Left lung (tissue), 14 donors: ENCODE measurements around the gene PNMA1. TPM values are rescaled to one million over a fixed set of nuclear protein-coding genes. Genes with fewer than 3 reads are reported as not detected.

Experiments
- ATAC-seq: fragments of 200-7000 bp; cut with Tn5 transposase; one replicate; pipeline ENCODE4 v1.9.1; 2020; ENCODE audit warnings: moderate library complexity
- DNase-seq, 4 donors: peaks; one replicate each; pipeline ENCODE4 v3.0.0-alpha.2; 2013 to 2020
- H3K27ac ChIP-seq, 2 donors: fragments of 200-600 bp; sonication (generic) in 1 of 2; one replicate each; pipeline versions ENCODE4 v1.5.0 to v1.8.0; 2020 to 2021
- H3K27me3 ChIP-seq, 2 donors: fragments of 200-600 bp; sonication (generic) in 1 of 2; one replicate each; pipeline versions ENCODE4 v1.5.0 to v1.8.0; 2020 to 2021
- H3K36me3 ChIP-seq, 2 donors: fragments of 200-600 bp; sonication (generic) in 1 of 2; one replicate each; pipeline versions ENCODE4 v1.5.0 to v1.8.0; 2020 to 2021
- H3K4me1 ChIP-seq, 2 donors: fragments of 200-600 bp; one replicate each; pipeline ENCODE4 v1.8.0; 2021
- H3K4me3 ChIP-seq, 2 donors: fragments of 200-600 bp; sonication (generic) in 1 of 2; one replicate each; pipeline versions ENCODE4 v1.5.0 to v1.8.0; 2020 to 2021; ENCODE audit warnings: mild to moderate bottlenecking in 1 of 2
- H3K9me3 ChIP-seq, 2 donors: fragments of 200-600 bp; sonication (generic) in 1 of 2; one replicate each; pipeline versions ENCODE4 v1.5.0 to v1.8.0; 2020 to 2021
- intact Hi-C, 2 donors: fragments of 100-400 bp; cut with DNase I; formaldehyde crosslinking; loops; one replicate each; pipeline versions ENCODE4 v1.11.2 to v1.14.2; 2022
- long read RNA-seq, 12 donors: library from polyadenylated mRNA in 2 of 12; unstranded in 2 of 12; transcript quantifications; one replicate each; pipeline ENCODE4 v2.0.0 and lab custom pipeline, GENCODE V29; 2019 to 2026
- polyA plus RNA-seq, 6 donors: library from polyadenylated mRNA; unstranded; fragments of 120-200 nt; gene quantifications; one replicate each; pipeline ENCODE4 v1.2.1, GENCODE V29; 2013; ENCODE audit not compliant: insufficient read length in 6 of 6
- total RNA-seq, 2 donors: library from RNA; stranded (reverse); fragmentation: NEBNext Ultra II Directional; extraction: Animal tissue kit (Norgen Biotek cat#: 25700); gene quantifications; one replicate each; pipeline ENCODE4 v1.2.1, GENCODE V29; 2021
- TF ChIP-seq, protein P1 (sequence below), 2 donors: fragments of 200-600 bp; sonication (generic) in 1 of 2; IDR thresholded peaks; one replicate each; pipeline versions ENCODE4 v1.5.0 to v1.8.0; 2021; ENCODE audit warnings: antibody characterized with exemption in 2 of 2
- donor health status: DM: no; HTN: yes; CAD: no.
- donor health status: DM: no; HTN: no; CAD: no.

Gene PNMA1, protein sequence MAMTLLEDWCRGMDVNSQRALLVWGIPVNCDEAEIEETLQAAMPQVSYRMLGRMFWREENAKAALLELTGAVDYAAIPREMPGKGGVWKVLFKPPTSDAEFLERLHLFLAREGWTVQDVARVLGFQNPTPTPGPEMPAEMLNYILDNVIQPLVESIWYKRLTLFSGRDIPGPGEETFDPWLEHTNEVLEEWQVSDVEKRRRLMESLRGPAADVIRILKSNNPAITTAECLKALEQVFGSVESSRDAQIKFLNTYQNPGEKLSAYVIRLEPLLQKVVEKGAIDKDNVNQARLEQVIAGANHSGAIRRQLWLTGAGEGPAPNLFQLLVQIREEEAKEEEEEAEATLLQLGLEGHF
- total RNA-seq: 10 to 100 TPM; 30.8 to 32.4 TPM
- 10 to 100 TPM; 43.8 to 56.3 (median 49.3) TPM for polyA plus RNA-seq
- long read RNA-seq, donor 1, transcript PNMA1-201 (1 exons, 2,590 nt): major isoform, 80 of 80 reads
- long read RNA-seq, donor 1, partial matches to known transcripts: 0 of 80 reads
- long read RNA-seq, donor 1, other reads (novel, unspliced or antisense): 0 of 80 reads
- long read RNA-seq, donor 2, transcript PNMA1-201 (1 exons, 2,590 nt): major isoform, 92 of 92 reads
- long read RNA-seq, donor 2, partial matches to known transcripts: 0 of 92 reads
- long read RNA-seq, donor 2, other reads (novel, unspliced or antisense): 0 of 92 reads
- long read RNA-seq, donor 3, transcript PNMA1-201 (1 exons, 2,590 nt): major isoform, 29 of 29 reads
- long read RNA-seq, donor 3, partial matches to known transcripts: 0 of 29 reads
- long read RNA-seq, donor 3, other reads (novel, unspliced or antisense): 0 of 29 reads
- long read RNA-seq, donor 4, partial matches to known transcripts: 0 of 1 reads
- long read RNA-seq, donor 4, other reads (novel, unspliced or antisense): 0 of 1 reads
- long read RNA-seq, donor 5, transcript PNMA1-201 (1 exons, 2,590 nt): major isoform, 54 of 54 reads
- long read RNA-seq, donor 5, partial matches to known transcripts: 0 of 54 reads
- long read RNA-seq, donor 5, other reads (novel, unspliced or antisense): 0 of 54 reads
- long read RNA-seq, donor 6, transcript PNMA1-201 (1 exons, 2,590 nt): major isoform, 49 of 49 reads
- long read RNA-seq, donor 6, partial matches to known transcripts: 0 of 49 reads
- long read RNA-seq, donor 6, other reads (novel, unspliced or antisense): 0 of 49 reads
- long read RNA-seq, donor 7, transcript PNMA1-201 (1 exons, 2,590 nt): major isoform, 23 of 23 reads
- long read RNA-seq, donor 7, partial matches to known transcripts: 0 of 23 reads
- long read RNA-seq, donor 7, other reads (novel, unspliced or antisense): 0 of 23 reads
- long read RNA-seq, donor 8, transcript PNMA1-201 (1 exons, 2,590 nt): major isoform, 59 of 59 reads
- long read RNA-seq, donor 8, partial matches to known transcripts: 0 of 59 reads
- long read RNA-seq, donor 8, other reads (novel, unspliced or antisense): 0 of 59 reads
- long read RNA-seq, donor 9: 0 reads
- long read RNA-seq, donor 10, transcript PNMA1-201 (1 exons, 2,590 nt): major isoform, 9 of 9 reads
- long read RNA-seq, donor 10, partial matches to known transcripts: 0 of 9 reads
- long read RNA-seq, donor 10, other reads (novel, unspliced or antisense): 0 of 9 reads
- long read RNA-seq, donor 11: 0 reads
- long read RNA-seq, donor 12, transcript PNMA1-201 (1 exons, 2,590 nt): major isoform, 34 of 34 reads
- long read RNA-seq, donor 12, partial matches to known transcripts: 0 of 34 reads
- long read RNA-seq, donor 12, other reads (novel, unspliced or antisense): 0 of 34 reads

DNA sequence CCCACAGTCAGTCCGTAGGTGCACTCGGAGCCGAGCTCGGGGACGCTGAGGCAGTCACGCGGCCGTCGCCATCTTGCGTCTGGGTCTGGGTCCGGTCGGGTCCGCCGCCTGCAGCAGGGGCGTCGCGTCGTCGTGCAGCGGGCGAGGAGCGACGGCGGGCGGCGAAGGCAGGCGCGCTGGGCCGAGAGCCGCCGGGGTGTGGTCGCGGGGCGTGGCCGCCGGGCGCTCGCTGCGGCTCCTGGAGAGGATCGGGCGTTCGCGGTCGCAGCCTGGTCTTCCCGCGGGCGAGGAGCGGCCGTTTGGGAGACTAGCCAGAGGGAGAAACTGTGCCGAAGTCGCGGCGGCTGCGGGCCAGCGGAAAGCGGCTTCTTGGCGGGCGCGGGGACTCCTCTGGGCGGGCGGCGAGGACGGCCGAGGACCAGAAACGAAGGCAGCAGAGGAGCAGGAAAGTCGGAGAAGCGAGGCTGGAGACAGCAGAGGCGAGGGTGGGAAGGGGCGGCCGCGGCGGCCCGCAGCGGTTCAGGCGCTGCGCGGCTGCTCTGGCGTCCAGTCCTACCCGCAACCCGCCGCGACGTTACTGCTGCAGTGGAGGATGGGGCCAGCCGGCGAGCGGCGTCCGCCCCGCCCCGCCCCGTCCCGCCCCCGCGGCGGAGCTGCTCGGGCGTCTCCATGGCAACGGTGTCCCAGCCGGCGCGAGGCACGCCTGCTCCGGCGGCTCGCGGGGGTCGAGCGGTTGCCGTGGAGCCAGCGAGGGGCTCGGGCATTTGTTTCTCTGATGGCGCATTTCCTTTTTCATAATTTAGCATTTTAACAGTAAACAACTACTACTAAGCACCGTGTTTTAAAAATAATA lies at the start of gene PNMA1:
Gene PNMA1 (minus strand): TSS at position 582 of the 853 bp plus-strand sequence. CDS start 745 bp downstream, outside the sequence.
- ATAC-seq: peak; percentile 92
- peaks cover 0 to 36% of the 10 kb centered on the region in 2 donors for H3K36me3 ChIP-seq
- peak within 1 kb of the TSS; percentile 75 to 83 for H3K4me3 ChIP-seq
- H3K9me3 ChIP-seq: no peaks in the 10 kb centered on the region
- peak within 1 kb of the TSS; percentile 93 to 94 for H3K27ac ChIP-seq
- H3K27me3 ChIP-seq: peaks cover 0 to 16% of the 10 kb centered on the region in 2 donors
- peak; percentile 84 to 97 (median 92) for DNase-seq
- TF ChIP-seq, protein P1, sequence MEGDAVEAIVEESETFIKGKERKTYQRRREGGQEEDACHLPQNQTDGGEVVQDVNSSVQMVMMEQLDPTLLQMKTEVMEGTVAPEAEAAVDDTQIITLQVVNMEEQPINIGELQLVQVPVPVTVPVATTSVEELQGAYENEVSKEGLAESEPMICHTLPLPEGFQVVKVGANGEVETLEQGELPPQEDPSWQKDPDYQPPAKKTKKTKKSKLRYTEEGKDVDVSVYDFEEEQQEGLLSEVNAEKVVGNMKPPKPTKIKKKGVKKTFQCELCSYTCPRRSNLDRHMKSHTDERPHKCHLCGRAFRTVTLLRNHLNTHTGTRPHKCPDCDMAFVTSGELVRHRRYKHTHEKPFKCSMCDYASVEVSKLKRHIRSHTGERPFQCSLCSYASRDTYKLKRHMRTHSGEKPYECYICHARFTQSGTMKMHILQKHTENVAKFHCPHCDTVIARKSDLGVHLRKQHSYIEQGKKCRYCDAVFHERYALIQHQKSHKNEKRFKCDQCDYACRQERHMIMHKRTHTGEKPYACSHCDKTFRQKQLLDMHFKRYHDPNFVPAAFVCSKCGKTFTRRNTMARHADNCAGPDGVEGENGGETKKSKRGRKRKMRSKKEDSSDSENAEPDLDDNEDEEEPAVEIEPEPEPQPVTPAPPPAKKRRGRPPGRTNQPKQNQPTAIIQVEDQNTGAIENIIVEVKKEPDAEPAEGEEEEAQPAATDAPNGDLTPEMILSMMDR (IDR thresholded peaks at IDR 0.05): no peak
- intact Hi-C loops: no loop called here
- peaks cover 8 to 33% of the 10 kb centered on the region in 2 donors for H3K4me1 ChIP-seq

DNA sequence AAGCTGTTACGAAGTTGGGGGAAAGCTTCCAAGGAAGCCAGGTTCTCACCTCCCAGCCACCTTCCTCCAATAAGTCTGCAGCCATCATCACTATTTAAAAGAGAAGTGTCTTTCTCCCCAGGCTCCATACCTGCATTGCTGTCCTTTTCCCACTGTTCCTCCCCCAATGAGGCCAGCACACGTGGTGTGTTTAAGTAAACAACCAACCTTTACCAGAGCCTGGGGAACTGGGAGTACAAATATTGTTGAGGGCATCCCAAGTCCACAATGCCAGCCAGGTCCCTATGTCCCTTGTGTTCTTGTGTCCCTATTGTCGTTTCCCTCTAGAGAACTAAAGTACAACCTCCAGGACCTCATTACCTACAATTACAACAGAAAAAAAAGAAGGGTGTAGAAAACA lies 49.2 kb upstream of the PNMA1 start:
- Histone ChIP-seq H3K4me3 (no peak overlapping the region), H3K9me3 (no peaks in the 10 kb centered on the region), H3K36me3 (no peaks in the 10 kb centered on the region), H3K4me1 (peaks cover 55 to 87% of the 10 kb centered on the region in 2 donors), H3K27me3 (no peaks in the 10 kb centered on the region), H3K27ac (peak overlapping the region in 1 of 2 donors; percentile 99)
- TF ChIP-seq, protein P1 (IDR thresholded peaks at IDR 0.05): no peak
- intact Hi-C loops: no loop called here
- DNase-seq (no peak), ATAC-seq (no peak)

DNA sequence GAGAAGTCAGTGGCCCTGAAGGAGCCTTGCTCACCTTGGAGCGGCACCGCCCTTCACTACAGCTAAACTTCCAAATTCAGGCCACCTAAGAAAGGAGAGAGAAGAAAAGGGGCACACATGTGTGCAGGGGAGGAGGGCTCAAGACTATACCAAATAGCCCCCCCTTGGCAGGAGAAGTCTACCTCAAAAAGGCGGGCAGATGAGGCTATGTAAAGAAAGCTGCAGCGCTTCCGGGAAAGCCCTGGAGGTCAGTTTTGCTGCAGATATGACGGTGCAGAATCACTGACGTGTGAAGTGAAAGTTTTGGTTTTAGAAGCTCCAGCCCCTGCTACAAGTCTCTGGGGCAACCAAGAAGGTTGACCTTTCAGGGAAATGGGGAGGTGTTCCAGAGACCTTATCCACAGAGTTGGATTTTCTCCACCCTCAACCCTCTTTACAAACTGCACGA lies 48.2 kb upstream of the PNMA1 start:
- Histone ChIP-seq H3K9me3 (no peaks in the 10 kb centered on the region), H3K4me1 (peaks cover 61 to 88% of the 10 kb centered on the region in 2 donors), H3K4me3 (no peak overlapping the region), H3K27me3 (no peaks in the 10 kb centered on the region), H3K27ac (peak overlapping the region; percentile 29 to 99), H3K36me3 (no peaks in the 10 kb centered on the region)
- intact Hi-C loops: no loop called here
- TF ChIP-seq, protein P1 (IDR thresholded peaks at IDR 0.05): no peak
- no peak for ATAC-seq
- no peak for DNase-seq
